GM10266 (cell line): ENCODE data around the gene CUEDC1.

Experiments
- DNase-seq: peaks from one replicate; pipeline ENCODE4 v3.0.0; 2012; ENCODE audit errors: extremely low spot score
- CTCF ChIP-seq: IDR thresholded peaks from 2 replicates; pipeline ENCODE4 v1.5.1; 2012; ENCODE audit warnings: mild to moderate bottlenecking, low read depth; ENCODE audit not compliant: control insufficient read depth, insufficient read depth; ENCODE audit errors: missing control alignments

The CUEDC1 gene

GRCh38 chr17:57918017-57918895, 37.0 kb downstream of the CUEDC1 start:
- no peak for DNase-seq
- TF ChIP-seq CTCF: no peak

DNA sequence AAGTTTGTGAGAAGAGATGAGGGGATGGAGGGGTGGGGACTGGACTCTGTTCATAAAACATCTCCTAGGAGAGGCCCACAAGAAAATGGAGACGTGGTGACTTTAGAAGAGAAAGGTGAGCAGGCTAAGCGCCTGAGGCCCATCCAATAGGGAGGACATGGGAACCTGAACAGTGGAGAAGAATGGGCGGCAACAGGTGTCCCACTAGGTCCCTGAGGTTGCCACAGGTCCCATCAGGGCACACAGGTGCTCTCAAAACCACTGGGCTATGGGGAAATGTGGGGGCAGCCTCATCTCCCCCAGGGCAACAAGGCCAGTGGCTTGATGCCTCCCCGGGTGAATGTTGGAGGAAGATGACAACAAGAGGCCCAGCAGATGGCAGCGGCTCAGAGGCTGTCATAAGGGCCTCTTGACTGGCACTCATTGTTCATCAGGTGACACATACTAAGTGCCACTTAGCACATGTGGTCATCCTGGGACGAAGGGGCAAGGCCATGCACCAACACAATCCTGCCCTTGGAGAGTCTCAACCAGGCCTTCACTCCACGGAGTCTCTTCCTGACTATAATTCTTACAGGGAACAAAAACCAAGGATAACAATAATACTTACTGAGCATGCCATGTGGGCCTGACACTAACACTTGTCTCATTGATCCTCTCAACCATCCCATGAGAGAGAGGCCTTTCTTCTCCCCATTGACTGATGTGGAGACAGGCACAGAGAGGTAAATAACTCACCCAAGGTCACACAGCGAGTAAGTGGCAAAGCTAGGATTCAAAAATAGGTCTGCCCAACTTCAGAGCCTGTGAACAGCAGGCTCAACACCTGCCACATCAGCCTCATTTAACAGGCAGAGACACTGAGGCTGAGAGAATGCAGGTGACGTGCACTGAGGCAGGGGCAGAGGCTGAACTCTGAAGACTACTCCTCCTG, 38.0 kb downstream of the CUEDC1 start:
- DNase-seq: no peak
- peak; percentile 53 for TF ChIP-seq CTCF

DNA sequence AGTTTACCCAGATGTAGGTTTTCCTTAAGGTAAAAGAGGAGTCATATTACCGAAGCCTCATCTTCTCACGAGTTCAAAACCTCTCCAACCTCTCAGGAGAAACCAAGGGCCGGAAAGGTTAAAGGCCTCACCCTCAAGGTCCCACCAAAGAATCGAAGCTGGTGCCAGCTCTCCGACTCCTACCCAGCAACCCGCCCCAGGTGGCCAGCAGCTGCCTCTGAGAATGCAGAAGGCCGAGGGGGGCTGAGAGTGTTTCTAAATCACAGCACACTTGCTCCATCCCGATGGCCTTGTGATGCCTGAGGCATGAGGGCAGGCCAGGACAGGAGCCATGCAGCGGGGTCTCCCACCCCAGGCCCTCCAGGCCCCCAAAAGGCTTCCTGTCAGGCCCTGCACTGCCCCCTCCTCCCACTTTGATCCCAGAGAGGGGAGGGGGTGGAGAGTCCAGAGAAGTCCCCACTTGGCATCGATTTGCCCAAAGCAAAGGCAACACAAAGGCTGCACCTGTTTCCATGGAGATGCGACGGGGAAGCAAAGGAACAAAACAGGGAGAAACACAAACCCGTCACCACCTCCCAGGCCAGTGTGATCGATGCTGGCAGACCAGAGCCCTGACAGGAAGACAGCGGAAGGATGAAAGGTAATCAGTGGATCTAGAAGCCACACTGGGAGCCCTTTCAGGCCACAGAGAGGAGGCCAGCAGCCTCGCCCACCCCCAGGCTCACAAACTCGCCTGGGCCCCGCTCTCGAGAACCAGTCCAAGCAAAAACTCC, 39.0 kb downstream of the CUEDC1 start:
- DNase-seq: no peak
- no peak for TF ChIP-seq CTCF

DNA sequence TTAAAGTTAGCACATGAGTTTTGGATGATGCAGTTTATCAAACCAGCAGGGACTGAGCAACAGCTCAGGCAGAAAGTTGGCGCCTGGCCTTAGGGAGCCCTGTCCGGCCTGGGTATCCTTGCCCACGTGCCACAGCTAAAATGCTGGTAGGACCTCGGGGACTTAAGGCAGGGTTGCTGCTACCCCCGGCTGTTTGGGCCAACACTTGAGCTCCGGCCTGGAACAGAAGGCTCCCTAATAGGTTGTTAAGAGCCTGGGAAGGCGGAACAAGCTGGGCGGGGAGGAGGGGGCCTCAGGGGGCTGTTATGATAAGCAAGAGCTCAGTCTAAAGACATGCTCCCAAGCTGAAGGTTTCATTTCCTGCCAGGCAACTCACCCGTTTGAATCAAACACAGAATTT, 39.7 kb downstream of the CUEDC1 start:
- TF ChIP-seq CTCF: no peak
- no peak for DNase-seq

DNA sequence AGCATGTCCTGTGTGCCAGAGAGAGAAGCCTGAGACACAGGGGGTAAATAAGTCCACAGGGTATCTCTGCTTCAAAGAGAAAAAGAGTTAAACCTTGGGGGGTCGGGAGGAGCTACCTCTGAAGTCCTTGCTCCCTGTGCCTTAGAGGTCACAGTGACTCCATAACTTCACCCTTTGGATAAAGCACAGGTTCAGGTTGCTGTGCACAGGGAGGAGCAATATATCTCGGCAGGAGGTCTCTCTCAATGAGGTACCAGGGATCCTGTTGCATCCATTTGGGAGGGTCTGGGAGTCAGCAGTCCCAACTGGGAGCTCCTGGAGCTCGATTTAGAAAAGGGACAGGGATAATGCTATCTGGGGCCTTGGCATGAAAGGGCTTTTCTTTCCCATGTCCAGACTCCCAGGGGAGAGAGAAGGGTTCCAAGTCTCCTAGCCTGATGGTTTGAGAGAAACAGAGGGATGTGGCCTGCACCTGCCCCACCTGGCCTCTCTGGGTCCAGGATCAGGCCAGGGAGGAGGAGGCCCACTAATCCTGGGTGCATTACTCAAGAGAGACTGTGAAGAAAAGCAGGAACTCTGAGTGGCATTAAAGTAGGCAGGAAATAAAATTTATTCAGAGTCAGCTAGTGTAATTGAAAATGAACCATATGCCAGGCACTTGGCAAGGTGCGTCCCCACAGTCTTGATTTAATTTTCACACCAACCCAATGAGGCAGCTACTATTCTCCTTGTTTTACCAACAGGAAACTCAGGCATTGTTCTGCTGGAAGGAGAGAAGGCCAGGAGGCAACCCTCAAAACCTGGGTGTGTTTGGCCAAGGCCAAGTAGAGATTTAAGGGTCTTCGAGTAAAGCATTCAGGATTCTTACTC, 40.7 kb downstream of the CUEDC1 start:
- no peak for TF ChIP-seq CTCF
- DNase-seq: no peak

DNA sequence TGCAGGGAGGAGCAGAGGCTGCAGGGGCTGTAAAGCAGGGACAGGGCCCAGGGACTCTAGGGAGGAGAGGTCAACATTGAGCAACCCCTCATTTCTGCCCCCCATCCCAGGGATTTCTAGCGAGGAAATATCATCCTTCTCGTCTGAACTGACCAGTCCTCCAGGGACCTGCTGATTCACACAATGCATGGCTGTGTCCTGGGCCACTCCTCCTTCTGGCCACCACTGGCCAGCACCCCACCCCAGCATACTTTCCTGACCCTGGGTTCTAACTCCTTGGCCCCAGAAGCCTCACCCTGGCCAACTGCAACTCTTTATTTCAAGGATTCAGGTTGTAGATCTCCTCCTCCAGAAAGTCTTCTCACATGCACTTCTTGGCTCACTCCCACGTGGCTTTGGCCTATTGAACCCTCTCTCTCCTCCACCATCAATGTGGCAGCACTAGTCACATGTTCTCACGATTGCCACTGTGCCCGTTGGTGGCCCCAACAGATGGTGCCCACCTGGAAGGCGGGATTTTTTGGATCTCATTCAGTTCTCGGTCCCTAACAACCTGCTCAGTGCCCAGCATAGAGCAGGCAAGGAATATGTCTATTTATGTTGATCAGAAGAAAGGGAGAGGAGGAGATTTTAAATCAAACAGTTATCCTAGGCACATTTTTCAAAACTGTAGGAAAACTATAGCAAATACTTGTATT, 41.5 kb downstream of the CUEDC1 start:
- no peak for TF ChIP-seq CTCF
- no peak for DNase-seq
